Parathyroid adenoma (tissue), 2 donors: ENCODE measurements around the gene KRT6A.
"Not testable (repeated sequence)": the region's sequence is repeated elsewhere in the genome, so short reads cannot be mapped to it uniquely, and the experiment has no call there.

Experiments used
- H2AFZ ChIP-seq: fragments of 300-600 bp; sonication (generic); one replicate; pipeline ENCODE4 v1.7.0; 2017; ENCODE audit warnings: antibody characterized with exemption, mild to moderate bottlenecking
- H3K27ac ChIP-seq: fragments of 300-600 bp; sonication (generic); one replicate; pipeline ENCODE4 v1.7.0; 2017
- H3K27me3 ChIP-seq: fragments of 300-600 bp; sonication (generic); one replicate; pipeline ENCODE4 v1.7.0; 2017; ENCODE audit warnings: low read length; ENCODE audit not compliant: control insufficient read depth, insufficient read depth
- H3K36me3 ChIP-seq: fragments of 300-600 bp; sonication (generic); one replicate; pipeline ENCODE4 v1.7.0; 2017; ENCODE audit warnings: low read length; ENCODE audit not compliant: control insufficient read depth, insufficient read depth
- H3K4me1 ChIP-seq: fragments of 300-600 bp; sonication (generic); one replicate; pipeline ENCODE4 v1.7.0; 2017; ENCODE audit warnings: control low read depth
- H3K4me2 ChIP-seq: fragments of 300-600 bp; sonication (generic); one replicate; pipeline ENCODE4 v1.7.0; 2017; ENCODE audit warnings: low read length
- H3K4me3 ChIP-seq: fragments of 300-600 bp; sonication (generic); one replicate; pipeline ENCODE4 v1.7.0; 2017; ENCODE audit warnings: low read depth, low read length
- H3K79me2 ChIP-seq: fragments of 300-600 bp; sonication (generic); one replicate; pipeline ENCODE4 v1.7.0; 2017; ENCODE audit warnings: control low read depth
- H3K9ac ChIP-seq: fragments of 300-600 bp; sonication (generic); one replicate; pipeline ENCODE4 v1.7.0; 2017; ENCODE audit warnings: mild to moderate bottlenecking
- H3K9me3 ChIP-seq: fragments of 300-600 bp; sonication (generic); one replicate; pipeline ENCODE4 v1.7.0; 2017; ENCODE audit warnings: low read length; ENCODE audit not compliant: control insufficient read depth
- TF ChIP-seq, protein P1 (sequence below): fragments of 300-600 bp; sonication (generic); IDR thresholded peaks from one replicate; pipeline ENCODE4 v1.7.0; 2017; ENCODE audit warnings: antibody characterized with exemption, mild to moderate bottlenecking
- donor health status: primary hyperparathyroidism.

KRT6A gene

DNA sequence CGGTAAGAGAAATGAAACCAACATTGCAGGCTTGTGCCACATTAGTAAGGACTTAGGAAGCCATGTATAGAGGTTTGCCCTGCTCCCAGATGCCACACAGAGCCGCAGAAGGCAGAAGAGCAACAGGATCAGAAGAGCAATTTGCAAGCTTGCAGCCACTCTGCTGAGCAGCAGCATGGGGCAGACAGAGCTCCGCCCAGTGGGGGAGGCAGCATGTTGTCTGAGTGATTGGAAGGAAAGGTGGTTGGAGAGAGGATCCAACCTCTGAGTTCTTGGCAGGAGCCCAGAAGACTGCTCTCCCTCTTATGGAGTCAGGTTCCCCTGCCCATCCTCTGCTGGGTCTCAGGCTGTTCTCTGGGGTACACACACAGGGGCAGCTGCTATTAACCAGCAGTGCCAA, 2.3 kb upstream of the KRT6A start:
- Histone ChIP-seq H2AFZ (peak overlapping the region; percentile 26), H3K4me3 (no peak overlapping the region), H3K9ac (no peak overlapping the region), H3K4me1 (peaks cover 15% of the 10 kb centered on the region), H3K27ac (no peak overlapping the region), H3K79me2 (no peaks in the 10 kb centered on the region), H3K9me3 (no peaks in the 10 kb centered on the region), H3K4me2 (no peak overlapping the region), H3K27me3 (no peaks in the 10 kb centered on the region), H3K36me3 (no peaks in the 10 kb centered on the region)
- TF ChIP-seq, protein P1, sequence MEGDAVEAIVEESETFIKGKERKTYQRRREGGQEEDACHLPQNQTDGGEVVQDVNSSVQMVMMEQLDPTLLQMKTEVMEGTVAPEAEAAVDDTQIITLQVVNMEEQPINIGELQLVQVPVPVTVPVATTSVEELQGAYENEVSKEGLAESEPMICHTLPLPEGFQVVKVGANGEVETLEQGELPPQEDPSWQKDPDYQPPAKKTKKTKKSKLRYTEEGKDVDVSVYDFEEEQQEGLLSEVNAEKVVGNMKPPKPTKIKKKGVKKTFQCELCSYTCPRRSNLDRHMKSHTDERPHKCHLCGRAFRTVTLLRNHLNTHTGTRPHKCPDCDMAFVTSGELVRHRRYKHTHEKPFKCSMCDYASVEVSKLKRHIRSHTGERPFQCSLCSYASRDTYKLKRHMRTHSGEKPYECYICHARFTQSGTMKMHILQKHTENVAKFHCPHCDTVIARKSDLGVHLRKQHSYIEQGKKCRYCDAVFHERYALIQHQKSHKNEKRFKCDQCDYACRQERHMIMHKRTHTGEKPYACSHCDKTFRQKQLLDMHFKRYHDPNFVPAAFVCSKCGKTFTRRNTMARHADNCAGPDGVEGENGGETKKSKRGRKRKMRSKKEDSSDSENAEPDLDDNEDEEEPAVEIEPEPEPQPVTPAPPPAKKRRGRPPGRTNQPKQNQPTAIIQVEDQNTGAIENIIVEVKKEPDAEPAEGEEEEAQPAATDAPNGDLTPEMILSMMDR = no peak

DNA sequence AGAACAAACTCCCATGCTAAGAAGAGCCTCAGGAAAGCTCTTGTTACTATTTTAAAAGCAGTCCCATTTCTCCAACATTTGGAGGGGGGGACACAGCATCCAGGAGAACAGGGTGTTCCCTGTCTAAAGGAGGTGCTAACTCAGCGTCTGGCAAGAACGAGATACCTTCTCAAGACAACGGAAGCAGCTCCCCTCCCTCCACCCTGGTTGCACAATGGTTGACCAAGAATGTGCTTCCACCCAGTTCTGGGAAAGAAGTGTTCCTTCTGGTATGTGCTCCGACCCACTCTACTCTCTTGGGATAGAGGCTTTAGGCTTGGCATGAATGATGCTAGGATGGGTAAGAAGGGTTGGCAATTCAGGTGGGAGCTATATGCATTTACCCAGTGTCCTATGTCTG, 1.5 kb upstream of the KRT6A start:
- Histone ChIP-seq H3K4me3 (no peak overlapping the region), H3K4me1 (peaks cover 15% of the 10 kb centered on the region), H3K79me2 (no peaks in the 10 kb centered on the region), H3K27ac (no peak overlapping the region), H2AFZ (peak overlapping the region; percentile 12), H3K36me3 (no peaks in the 10 kb centered on the region), H3K27me3 (no peaks in the 10 kb centered on the region), H3K4me2 (no peak overlapping the region), H3K9ac (no peak overlapping the region), H3K9me3 (no peaks in the 10 kb centered on the region)
- TF ChIP-seq, protein P1 = no peak

DNA sequence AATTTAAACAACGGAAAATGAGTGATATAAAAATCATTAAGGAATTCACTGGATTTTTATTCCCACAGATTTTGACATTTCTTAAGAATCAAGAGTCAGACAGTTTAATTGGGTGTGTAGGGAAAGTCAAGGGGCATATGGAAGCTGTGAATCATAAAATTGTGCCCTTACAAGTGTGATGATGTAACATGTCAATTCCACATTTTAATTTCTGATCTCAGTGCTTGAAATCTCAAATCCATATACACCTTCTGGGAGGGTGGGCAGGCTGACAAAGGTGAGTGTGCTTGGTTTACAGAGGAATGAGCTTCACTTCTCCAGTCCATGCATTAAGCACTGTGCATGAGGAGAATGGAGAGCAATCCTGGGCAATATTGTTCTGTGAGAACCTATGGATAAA, 1.0 kb upstream of the KRT6A start:
- Histone ChIP-seq H3K9ac (no peak overlapping the region), H3K27ac (no peak overlapping the region), H3K36me3 (no peaks in the 10 kb centered on the region), H3K27me3 (no peaks in the 10 kb centered on the region), H3K4me1 (peaks cover 15% of the 10 kb centered on the region), H3K4me3 (no peak overlapping the region), H3K79me2 (no peaks in the 10 kb centered on the region), H3K4me2 (no peak overlapping the region), H3K9me3 (no peaks in the 10 kb centered on the region), H2AFZ (peak overlapping the region; percentile 12)
- TF ChIP-seq, protein P1 = no peak

DNA sequence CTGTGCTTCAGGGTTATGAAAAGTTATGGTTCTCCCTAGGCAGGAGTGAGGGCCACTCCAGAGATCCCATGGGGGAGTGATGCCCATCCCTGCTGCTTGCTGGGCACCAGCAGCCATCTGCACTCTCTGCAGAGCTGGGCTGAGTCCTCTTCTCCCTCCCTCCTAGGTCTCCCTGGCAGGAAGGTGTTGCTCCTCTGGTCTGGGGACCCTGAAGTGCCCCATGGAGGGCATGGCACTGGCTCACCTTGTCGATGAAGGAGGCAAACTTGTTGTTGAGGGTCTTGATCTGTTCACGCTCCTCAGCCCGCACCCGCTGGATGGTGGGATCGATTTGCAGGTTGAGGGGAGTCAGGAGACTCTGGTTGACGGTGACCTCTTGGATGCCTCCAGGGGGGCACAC, 652 bp downstream of the KRT6A start:
- not testable (repeated sequence) for H2AFZ ChIP-seq, H3K9ac ChIP-seq, H3K4me2 ChIP-seq, H3K9me3 ChIP-seq, H3K27ac ChIP-seq, H3K79me2 ChIP-seq, H3K4me3 ChIP-seq, H3K36me3 ChIP-seq, H3K27me3 ChIP-seq
- peaks cover 15% of the 10 kb centered on the region for H3K4me1 ChIP-seq

DNA sequence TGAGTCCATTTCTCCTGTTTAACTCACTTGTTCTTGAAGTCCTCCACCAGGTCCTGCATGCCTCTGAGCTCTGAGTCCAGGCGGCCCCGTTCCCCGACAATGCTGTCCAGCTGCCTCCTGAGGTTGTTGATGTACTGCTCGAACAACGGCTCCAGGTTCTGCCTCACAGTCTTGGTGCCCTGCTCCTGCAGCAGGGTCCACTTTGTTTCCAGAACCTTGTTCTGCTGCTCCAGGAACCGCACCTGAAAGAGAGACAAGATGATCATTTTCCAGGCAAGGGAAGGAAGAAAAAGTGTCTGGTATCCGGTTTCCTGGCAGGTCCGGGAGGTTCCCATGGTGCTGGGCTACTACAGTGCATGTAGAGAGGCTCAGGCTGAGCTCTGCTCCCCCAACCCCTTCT, 1.6 kb downstream of the KRT6A start:
- H3K27ac ChIP-seq, H3K79me2 ChIP-seq, H3K4me3 ChIP-seq, H3K9ac ChIP-seq, H2AFZ ChIP-seq, H3K4me2 ChIP-seq, H3K27me3 ChIP-seq, H3K36me3 ChIP-seq, H3K9me3 ChIP-seq: not testable (repeated sequence)
- H3K4me1 ChIP-seq = peaks cover 15% of the 10 kb centered on the region

DNA sequence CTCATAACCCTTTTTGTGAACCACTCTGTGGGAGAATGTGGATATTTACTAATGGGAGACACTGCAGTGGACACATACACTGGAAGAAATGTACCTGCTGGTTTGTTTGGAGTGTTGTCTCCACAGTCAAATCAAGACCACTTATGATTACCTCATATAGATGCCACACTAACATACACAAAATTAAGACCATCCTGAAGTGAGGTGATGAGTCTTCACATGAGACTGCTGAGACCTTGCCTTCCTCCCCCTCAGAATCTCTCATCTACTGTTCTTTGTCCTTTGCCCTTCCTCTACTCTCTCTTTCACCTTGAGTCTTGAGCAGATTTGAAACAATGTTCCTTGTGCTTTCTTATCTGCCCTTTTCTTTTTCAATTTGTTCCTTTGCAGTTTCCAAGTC, 4.3 kb downstream of the KRT6A start:
- TF ChIP-seq, protein P1 = no peak
- no peak overlapping the region for H3K9ac ChIP-seq
- no peak overlapping the region for H3K4me2 ChIP-seq
- no peak overlapping the region for H3K27ac ChIP-seq
- no peak overlapping the region for H2AFZ ChIP-seq
- no peak overlapping the region for H3K4me3 ChIP-seq
- no peaks in the 10 kb centered on the region for H3K79me2 ChIP-seq
- no peaks in the 10 kb centered on the region for H3K36me3 ChIP-seq
- no peaks in the 10 kb centered on the region for H3K27me3 ChIP-seq
- H3K4me1 ChIP-seq = no peaks in the 10 kb centered on the region
- H3K9me3 ChIP-seq = no peaks in the 10 kb centered on the region

DNA sequence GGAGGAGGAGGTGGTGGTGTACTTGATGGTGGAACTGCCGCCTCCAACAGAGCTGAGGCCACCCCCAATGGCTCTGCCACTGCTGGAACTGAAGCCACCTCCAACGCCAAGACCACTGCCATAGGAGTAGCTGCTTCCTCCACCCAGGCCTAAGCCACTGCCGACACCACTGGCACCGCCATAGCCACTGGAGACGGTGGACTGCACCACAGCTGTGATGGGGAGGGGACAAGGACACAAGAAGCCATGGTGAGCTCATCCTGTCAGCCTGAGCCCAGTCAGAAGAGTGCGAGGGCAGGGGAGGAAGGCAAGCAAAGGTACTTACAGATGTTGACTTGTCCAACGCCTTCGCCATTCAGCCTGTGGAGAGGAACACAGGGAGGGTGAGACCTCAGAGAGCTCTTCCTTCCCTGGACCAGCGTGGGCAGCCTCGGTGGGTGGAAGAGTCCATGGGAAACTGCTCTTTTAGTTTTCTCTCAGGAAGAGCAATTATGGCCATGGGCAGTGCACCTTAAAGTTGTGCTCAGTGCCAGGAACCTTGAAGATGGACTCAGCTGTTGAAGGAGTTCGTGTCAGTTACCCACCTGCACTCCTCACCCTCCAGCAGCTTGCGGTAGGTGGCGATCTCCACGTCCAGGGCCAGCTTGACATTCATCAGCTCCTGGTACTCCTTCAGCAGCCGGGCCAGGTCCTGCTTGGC, 5.2 kb downstream of the KRT6A start:
- H3K27ac ChIP-seq, H3K27me3 ChIP-seq, H3K9me3 ChIP-seq, H3K4me2 ChIP-seq, H3K4me1 ChIP-seq, H3K9ac ChIP-seq, H3K4me3 ChIP-seq, H2AFZ ChIP-seq, H3K36me3 ChIP-seq, H3K79me2 ChIP-seq: not testable (repeated sequence)
